ENCODE data around the gene TMEM247. TPM values are rescaled to one million over a fixed set of nuclear protein-coding genes. Genes with fewer than 3 reads are reported as not detected.
"Not testable (repeated sequence)": the region's sequence is repeated elsewhere in the genome, so short reads cannot be mapped to it uniquely, and the experiment has no call there.

The TMEM247 gene
- total RNA-seq, 1 donor from 2014 or later: not detected

DNA sequence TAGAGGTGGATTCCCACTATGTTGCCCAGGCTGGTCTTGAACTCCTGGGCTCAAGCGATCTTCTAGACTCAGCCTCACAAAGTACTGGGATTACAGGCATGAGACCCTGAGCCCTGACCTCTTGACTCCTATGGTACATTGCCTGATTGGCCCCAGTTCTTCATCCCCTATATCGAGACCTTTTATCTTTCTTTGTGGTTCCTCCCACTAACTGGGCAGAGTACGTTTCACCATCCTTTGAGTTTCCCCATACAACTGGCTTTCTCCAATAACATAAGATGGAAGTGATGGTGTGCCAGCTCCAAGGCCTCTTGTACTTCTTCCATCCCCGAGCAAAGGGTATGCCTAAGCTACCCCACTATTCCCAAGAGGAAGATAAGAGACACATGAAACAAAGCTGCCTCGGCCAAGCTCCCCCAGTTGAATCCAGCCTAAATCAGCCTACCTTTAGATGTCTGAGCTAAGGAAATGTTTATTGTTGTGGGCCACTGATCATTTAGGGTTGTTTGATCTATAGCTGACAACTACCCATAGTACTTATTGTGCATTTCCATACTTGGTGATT is 8.3 kb upstream of the TMEM247 start:
- Mint-ChIP-seq H3K36me3 (ENCODE audit: low read depth, unreplicated experiment) (peaks cover 2% of the 10 kb centered on the region), H3K9me3 (ENCODE audit: unreplicated experiment) (peaks cover 4% of the 10 kb centered on the region), H3K27me3 (ENCODE audit: low read depth, unreplicated experiment) (peaks cover 25% of the 10 kb centered on the region), H3K4me3 (ENCODE audit: unreplicated experiment) (no peak overlapping the region), H3K27ac (ENCODE audit: unreplicated experiment) (no peak overlapping the region), H3K4me1 (ENCODE audit: low read depth, unreplicated experiment) (peaks cover 11% of the 10 kb centered on the region)
- Histone ChIP-seq H3K4me2 (ENCODE audit: low read length) (no peak overlapping the region), H3K4me3 (ENCODE audit: insufficient read depth, low read depth, low read length) (no peak overlapping the region), H3K27me3 (ENCODE audit: insufficient read depth, low read length) (no peaks in the 10 kb centered on the region), H3K9ac (ENCODE audit: low read length) (no peak overlapping the region), H3K79me2 (ENCODE audit: insufficient read depth, low read length) (no peaks in the 10 kb centered on the region), H4K20me1 (ENCODE audit: insufficient read depth, low read length) (no peaks in the 10 kb centered on the region), H3K9me3 (ENCODE audit: insufficient read depth, low read depth, low read length) (no peaks in the 10 kb centered on the region), H3K4me1 (ENCODE audit: insufficient read depth, low read length) (no peaks in the 10 kb centered on the region), H2AFZ (ENCODE audit: low read depth, low read length) (no peak overlapping the region), H3K36me3 (ENCODE audit: insufficient read depth, low read length) (no peaks in the 10 kb centered on the region), H3K27ac (ENCODE audit: low read depth, low read length) (no peak overlapping the region)
- TF ChIP-seq EZH2 (IDR thresholded peaks at IDR 0.05; ENCODE audit: insufficient read depth, low read length): no peak
- TF ChIP-seq, protein P1, sequence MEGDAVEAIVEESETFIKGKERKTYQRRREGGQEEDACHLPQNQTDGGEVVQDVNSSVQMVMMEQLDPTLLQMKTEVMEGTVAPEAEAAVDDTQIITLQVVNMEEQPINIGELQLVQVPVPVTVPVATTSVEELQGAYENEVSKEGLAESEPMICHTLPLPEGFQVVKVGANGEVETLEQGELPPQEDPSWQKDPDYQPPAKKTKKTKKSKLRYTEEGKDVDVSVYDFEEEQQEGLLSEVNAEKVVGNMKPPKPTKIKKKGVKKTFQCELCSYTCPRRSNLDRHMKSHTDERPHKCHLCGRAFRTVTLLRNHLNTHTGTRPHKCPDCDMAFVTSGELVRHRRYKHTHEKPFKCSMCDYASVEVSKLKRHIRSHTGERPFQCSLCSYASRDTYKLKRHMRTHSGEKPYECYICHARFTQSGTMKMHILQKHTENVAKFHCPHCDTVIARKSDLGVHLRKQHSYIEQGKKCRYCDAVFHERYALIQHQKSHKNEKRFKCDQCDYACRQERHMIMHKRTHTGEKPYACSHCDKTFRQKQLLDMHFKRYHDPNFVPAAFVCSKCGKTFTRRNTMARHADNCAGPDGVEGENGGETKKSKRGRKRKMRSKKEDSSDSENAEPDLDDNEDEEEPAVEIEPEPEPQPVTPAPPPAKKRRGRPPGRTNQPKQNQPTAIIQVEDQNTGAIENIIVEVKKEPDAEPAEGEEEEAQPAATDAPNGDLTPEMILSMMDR (IDR thresholded peaks at IDR 0.05; ENCODE audit: insufficient read depth, low read depth, low read length): no peak
- FAIRE-seq (no peak), DNase-seq (ENCODE audit: low read depth) (no peak)

- Mint-ChIP-seq H3K27ac (ENCODE audit: unreplicated experiment) (no peak overlapping the region), H3K27me3 (ENCODE audit: low read depth, unreplicated experiment) (peaks cover 25% of the 10 kb centered on the region), H3K4me3 (ENCODE audit: unreplicated experiment) (no peak overlapping the region), H3K9me3 (ENCODE audit: unreplicated experiment) (peaks cover 7% of the 10 kb centered on the region), H3K4me1 (ENCODE audit: low read depth, unreplicated experiment) (peaks cover 11% of the 10 kb centered on the region), H3K36me3 (ENCODE audit: low read depth, unreplicated experiment) (peaks cover 2% of the 10 kb centered on the region)
- Histone ChIP-seq H3K27me3 (ENCODE audit: insufficient read depth, low read length) (no peaks in the 10 kb centered on the region), H3K9me3 (ENCODE audit: insufficient read depth, low read depth, low read length) (no peaks in the 10 kb centered on the region), H3K4me2 (ENCODE audit: low read length) (no peak overlapping the region), H3K27ac (ENCODE audit: low read depth, low read length) (no peak overlapping the region), H3K36me3 (ENCODE audit: insufficient read depth, low read length) (no peaks in the 10 kb centered on the region), H3K4me1 (ENCODE audit: insufficient read depth, low read length) (no peaks in the 10 kb centered on the region), H3K9ac (ENCODE audit: low read length) (no peak overlapping the region), H4K20me1 (ENCODE audit: insufficient read depth, low read length) (no peaks in the 10 kb centered on the region), H3K79me2 (ENCODE audit: insufficient read depth, low read length) (no peaks in the 10 kb centered on the region), H3K4me3 (ENCODE audit: insufficient read depth, low read depth, low read length) (no peak overlapping the region), H2AFZ (ENCODE audit: low read depth, low read length) (no peak overlapping the region)
- TF ChIP-seq, protein P1 (IDR thresholded peaks at IDR 0.05; ENCODE audit: insufficient read depth, low read depth, low read length): no peak
- no peak for TF ChIP-seq EZH2 (IDR thresholded peaks at IDR 0.05; ENCODE audit: insufficient read depth, low read length)
- FAIRE-seq (no peak), DNase-seq (ENCODE audit: low read depth) (no peak)
Measured at GRCh38 chr2:46471697-46472096, 7.7 kb upstream of the TMEM247 start.

GRCh38 chr2:46472165-46472564 is 7.2 kb upstream of the TMEM247 start:
- H3K79me2 ChIP-seq (ENCODE audit: insufficient read depth, low read length); H4K20me1 ChIP-seq (ENCODE audit: insufficient read depth, low read length); H2AFZ ChIP-seq (ENCODE audit: low read depth, low read length); H3K4me3 ChIP-seq (ENCODE audit: insufficient read depth, low read depth, low read length); H3K27ac Mint-ChIP-seq (ENCODE audit: unreplicated experiment); H3K36me3 ChIP-seq (ENCODE audit: insufficient read depth, low read length); H3K36me3 Mint-ChIP-seq (ENCODE audit: low read depth, unreplicated experiment); H3K27me3 ChIP-seq (ENCODE audit: insufficient read depth, low read length); H3K27ac ChIP-seq (ENCODE audit: low read depth, low read length); H3K4me3 Mint-ChIP-seq (ENCODE audit: unreplicated experiment); H3K4me2 ChIP-seq (ENCODE audit: low read length); H3K9ac ChIP-seq (ENCODE audit: low read length); FAIRE-seq; H3K4me1 ChIP-seq (ENCODE audit: insufficient read depth, low read length); DNase-seq (ENCODE audit: low read depth); H3K9me3 ChIP-seq (ENCODE audit: insufficient read depth, low read depth, low read length): not testable (repeated sequence)
- peaks cover 12% of the 10 kb centered on the region for H3K9me3 Mint-ChIP-seq (ENCODE audit: unreplicated experiment)
- peaks cover 25% of the 10 kb centered on the region for H3K27me3 Mint-ChIP-seq (ENCODE audit: low read depth, unreplicated experiment)
- H3K4me1 Mint-ChIP-seq (ENCODE audit: low read depth, unreplicated experiment): peaks cover 11% of the 10 kb centered on the region

DNA sequence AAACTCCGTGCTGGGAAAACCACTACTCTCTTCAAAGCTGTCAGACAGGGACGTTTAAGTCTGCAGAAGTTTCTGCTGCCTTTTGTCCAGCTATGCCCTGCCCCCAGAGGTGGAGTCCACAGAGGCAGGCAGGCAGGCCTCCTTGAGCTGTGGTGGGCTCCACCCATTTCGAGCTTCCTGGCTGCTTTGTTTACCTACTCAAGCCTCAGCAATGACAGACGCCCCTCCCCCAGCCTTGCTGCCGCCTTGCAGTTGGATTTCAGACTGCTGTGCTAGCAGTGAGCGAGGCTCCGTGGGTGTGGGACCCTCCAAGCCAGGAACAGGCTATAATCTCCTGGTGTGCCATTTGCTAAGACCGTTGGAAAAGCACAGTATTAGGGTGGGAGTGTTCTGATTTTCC is 1.9 kb upstream of the TMEM247 start:
- not testable (repeated sequence) for H3K4me1 ChIP-seq (ENCODE audit: insufficient read depth, low read length); H3K4me1 Mint-ChIP-seq (ENCODE audit: low read depth, unreplicated experiment); H3K27me3 ChIP-seq (ENCODE audit: insufficient read depth, low read length); H3K9ac ChIP-seq (ENCODE audit: low read length); H3K27ac Mint-ChIP-seq (ENCODE audit: unreplicated experiment); H2AFZ ChIP-seq (ENCODE audit: low read depth, low read length); H3K4me2 ChIP-seq (ENCODE audit: low read length); H4K20me1 ChIP-seq (ENCODE audit: insufficient read depth, low read length); H3K9me3 ChIP-seq (ENCODE audit: insufficient read depth, low read depth, low read length); H3K4me3 ChIP-seq (ENCODE audit: insufficient read depth, low read depth, low read length); FAIRE-seq; H3K27ac ChIP-seq (ENCODE audit: low read depth, low read length); DNase-seq (ENCODE audit: low read depth); H3K36me3 Mint-ChIP-seq (ENCODE audit: low read depth, unreplicated experiment); H3K4me3 Mint-ChIP-seq (ENCODE audit: unreplicated experiment); H3K36me3 ChIP-seq (ENCODE audit: insufficient read depth, low read length); H3K79me2 ChIP-seq (ENCODE audit: insufficient read depth, low read length)
- H3K27me3 Mint-ChIP-seq (ENCODE audit: low read depth, unreplicated experiment): peaks cover 19% of the 10 kb centered on the region
- H3K9me3 Mint-ChIP-seq (ENCODE audit: unreplicated experiment): peaks cover 19% of the 10 kb centered on the region

All from astrocyte (in vitro differentiated cells and primary cell).